ENCODE results near the gene SAG.

DNA sequence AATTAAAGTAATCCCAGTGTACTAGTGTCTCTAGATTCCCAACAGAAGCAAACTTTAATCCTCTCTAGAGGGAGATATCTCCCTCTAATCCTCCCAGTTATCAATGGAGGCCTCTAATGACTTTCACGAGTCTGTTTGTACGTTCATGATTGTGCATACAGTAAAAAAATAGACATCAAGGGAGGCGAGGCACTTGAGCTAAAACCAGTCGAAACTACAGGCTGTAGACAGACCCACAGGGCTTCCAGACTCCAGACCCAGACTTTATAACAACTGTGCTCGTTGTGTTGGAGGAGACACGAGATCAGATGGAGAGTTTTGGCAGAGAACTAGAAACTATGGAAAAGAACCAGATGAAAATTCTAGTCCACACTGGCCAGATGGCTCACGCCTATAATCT is 53.7 kb downstream of the SAG start:
- no peak for TF ChIP-seq CTCF (IDR thresholded peaks at IDR 0.05)
- no peak for TF ChIP-seq ZFX (IDR thresholded peaks at IDR 0.05; ENCODE audit: borderline replicate concordance)

Measured in 22Rv1 (cell line).